HUES64 (cell line): ENCODE measurements around the gene SEZ6L.

Experiments used
- H3K27ac ChIP-seq: 2 replicates; pipeline ENCODE4 v1.7.0; 2013; ENCODE audit warnings: low read depth, low read length, inconsistent platforms
- H3K27me3 ChIP-seq: 2 replicates; pipeline ENCODE4 v1.6.1; 2013; ENCODE audit warnings: mild to moderate bottlenecking, low read length; ENCODE audit not compliant: insufficient read depth
- H3K36me3 ChIP-seq: 2 replicates; pipeline ENCODE4 v1.6.1; 2013; ENCODE audit warnings: mild to moderate bottlenecking, low read length; ENCODE audit not compliant: insufficient read depth
- H3K4me1 ChIP-seq: 2 replicates; pipeline ENCODE4 v1.6.1; 2013; ENCODE audit warnings: mild to moderate bottlenecking, low read length, moderate library complexity; ENCODE audit not compliant: insufficient read depth
- H3K4me3 ChIP-seq: 2 replicates; pipeline ENCODE4 v1.5.1; 2013; ENCODE audit warnings: mild to moderate bottlenecking, low read length, moderate library complexity
- H3K9ac ChIP-seq: 2 replicates; pipeline ENCODE4 v1.6.1; 2013; ENCODE audit warnings: mild to moderate bottlenecking, low read depth, low read length
- H3K9me3 ChIP-seq: 2 replicates; pipeline ENCODE4 v1.6.1; 2013; ENCODE audit warnings: low read depth, low read length; ENCODE audit not compliant: insufficient read depth
- whole genome bisulfite sequencing: fragments of 150-250, 120-280 bp; methylation state at CpG from one replicate; pipeline ENCODE4 v1.1.7; 2013; ENCODE audit warnings: missing lambda C conversion rate; 5-methylcytosine and 5-hydroxymethylcytosine counted together

SEZ6L gene

DNA sequence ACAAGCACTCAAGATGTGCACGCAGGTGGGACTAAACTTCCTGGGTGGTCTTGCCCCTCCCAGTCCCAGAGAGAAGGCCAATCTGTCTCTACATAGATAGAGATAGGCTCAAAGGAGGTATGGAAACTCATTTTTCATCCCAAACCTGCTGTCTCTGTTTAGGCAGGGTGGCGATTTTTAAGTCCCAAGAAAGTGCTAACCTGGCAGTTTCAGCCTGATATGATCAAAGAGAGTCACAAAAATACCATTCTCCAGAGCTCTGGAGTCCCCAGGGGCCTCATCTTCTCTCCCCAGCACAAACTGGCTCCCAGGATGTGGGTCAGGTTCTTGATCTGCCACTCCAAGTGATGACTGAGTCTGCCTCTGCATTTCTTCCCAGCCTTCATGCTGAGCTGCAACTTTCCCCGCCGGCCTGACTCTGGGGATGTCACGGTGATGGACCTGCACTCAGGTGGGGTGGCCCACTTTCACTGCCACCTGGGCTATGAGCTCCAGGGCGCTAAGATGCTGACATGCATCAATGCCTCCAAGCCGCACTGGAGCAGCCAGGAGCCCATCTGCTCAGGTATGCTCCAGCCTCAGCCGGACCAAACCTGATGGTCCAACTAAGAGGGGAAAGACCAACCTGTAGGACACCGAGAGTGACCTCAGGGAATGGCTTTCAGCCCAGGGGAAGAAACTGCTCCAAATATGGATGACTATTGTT lies 129.5 kb downstream of the SEZ6L start:
- no peaks in the 10 kb centered on the region for H3K9me3 ChIP-seq
- H3K36me3 ChIP-seq: no peaks in the 10 kb centered on the region
- no peak overlapping the region for H3K27ac ChIP-seq
- no peak overlapping the region for H3K4me3 ChIP-seq
- WGBS: 91% methylated on average over 9 of the region's 9 CpGs
- no peak overlapping the region for H3K9ac ChIP-seq
- H3K27me3 ChIP-seq: no peaks in the 10 kb centered on the region
- peaks cover 20% of the 10 kb centered on the region for H3K4me1 ChIP-seq

DNA sequence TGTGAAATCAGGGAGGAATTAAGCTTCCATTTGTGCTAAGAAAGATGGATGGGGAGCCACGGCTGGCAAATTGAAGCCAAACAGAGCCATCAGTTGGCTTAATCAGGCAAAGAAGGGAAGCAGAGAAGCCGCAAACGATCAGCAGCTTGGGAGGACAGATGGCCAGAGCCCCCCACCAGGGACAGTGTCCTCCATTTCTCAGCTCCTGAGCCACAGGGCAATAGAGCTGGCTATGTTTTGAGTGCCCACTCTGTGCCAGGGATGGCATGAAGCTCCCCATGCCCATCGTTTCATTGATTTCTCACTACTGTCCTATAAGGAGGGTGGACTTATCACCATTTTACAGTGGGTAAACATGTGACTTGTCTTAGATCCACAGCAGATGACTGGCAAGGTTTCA lies 133.5 kb downstream of the SEZ6L start:
- 0 out of 2 replicates have a peak, but pooled peaks cover 3% of the 10 kb centered on the region for H3K4me1 ChIP-seq
- no peaks in the 10 kb centered on the region for H3K27me3 ChIP-seq
- 88% methylated on average over 4 of the region's 4 CpGs for WGBS
- H3K4me3 ChIP-seq: no peak overlapping the region
- no peak overlapping the region for H3K9ac ChIP-seq
- no peaks in the 10 kb centered on the region for H3K9me3 ChIP-seq
- no peak overlapping the region for H3K27ac ChIP-seq
- H3K36me3 ChIP-seq: no peaks in the 10 kb centered on the region

DNA sequence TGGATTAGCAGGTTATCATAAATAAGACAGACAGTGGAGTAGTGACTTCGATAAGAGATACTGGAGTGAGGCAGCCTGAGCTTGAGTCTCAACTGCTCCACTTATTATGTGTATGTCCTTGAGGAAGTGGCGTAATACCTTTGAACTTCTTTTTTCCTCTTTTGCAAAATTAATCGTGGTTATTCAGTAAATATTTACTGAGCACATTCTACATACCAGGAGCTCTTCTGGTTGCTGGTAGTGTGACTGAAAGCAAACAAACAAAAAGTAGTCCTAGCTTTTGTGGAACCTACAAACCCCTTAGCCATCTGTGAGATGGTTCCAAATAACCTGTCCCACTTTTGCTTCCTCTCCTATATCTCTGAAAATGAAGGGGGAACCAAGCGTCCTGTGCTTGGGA lies 134.2 kb downstream of the SEZ6L start:
- H3K27me3 ChIP-seq: no peaks in the 10 kb centered on the region
- H3K4me3 ChIP-seq: no peak overlapping the region
- no peak overlapping the region for H3K9ac ChIP-seq
- H3K27ac ChIP-seq: no peak overlapping the region
- H3K36me3 ChIP-seq: no peaks in the 10 kb centered on the region
- no peaks in the 10 kb centered on the region for H3K9me3 ChIP-seq
- 89% methylated on average over 2 of the region's 4 CpGs for WGBS
- 0 out of 2 replicates have a peak, but pooled peaks cover 3% of the 10 kb centered on the region for H3K4me1 ChIP-seq

DNA sequence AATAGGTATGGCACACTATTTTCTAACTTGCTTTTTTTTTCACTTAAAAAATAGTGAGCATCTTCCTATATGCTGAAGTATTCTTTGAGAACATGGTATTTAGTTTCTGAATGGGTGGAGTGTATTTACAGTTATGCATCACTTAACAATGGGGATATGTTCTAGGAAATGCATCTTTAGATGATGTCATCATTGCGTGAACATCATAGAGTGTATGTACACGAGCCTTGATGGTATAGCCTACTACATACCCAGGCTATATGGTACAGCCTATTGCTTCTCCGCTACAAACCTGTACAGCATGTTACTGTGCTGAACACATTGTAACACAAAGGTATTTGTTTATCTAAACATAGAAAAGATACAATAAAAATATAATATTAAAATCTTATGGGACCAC lies 135.5 kb downstream of the SEZ6L start:
- Histone ChIP-seq H3K27ac (no peak overlapping the region), H3K4me3 (no peak overlapping the region), H3K4me1 (0 out of 2 replicates have a peak, but pooled peaks cover 3% of the 10 kb centered on the region), H3K9ac (no peak overlapping the region), H3K27me3 (no peaks in the 10 kb centered on the region), H3K36me3 (no peaks in the 10 kb centered on the region), H3K9me3 (no peaks in the 10 kb centered on the region)
- 67% methylated on average over 2 of the region's 3 CpGs for WGBS

DNA sequence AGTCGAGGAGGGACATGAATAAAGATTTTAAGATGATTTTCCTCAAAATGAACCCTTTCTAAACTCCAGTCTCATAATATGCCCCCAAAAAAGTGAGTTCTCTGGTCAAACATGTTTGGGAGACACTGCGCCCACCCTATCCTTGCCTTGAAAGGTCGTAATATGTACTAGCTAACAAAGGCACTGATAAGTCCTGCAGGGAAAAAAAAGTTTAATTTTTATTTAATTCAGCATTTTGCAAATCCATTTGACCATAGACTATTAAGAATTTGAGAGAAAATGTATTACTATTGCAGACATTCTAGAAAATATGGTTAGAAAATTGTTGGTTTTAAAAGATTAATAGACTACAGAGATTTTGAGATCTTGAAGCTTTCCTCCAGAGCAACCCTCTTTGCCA lies 139.2 kb downstream of the SEZ6L start:
- WGBS: 69% methylated on average over 2 of the region's 3 CpGs
- Histone ChIP-seq H3K4me3 (no peak overlapping the region), H3K4me1 (0 out of 2 replicates have a peak, but pooled peaks cover 3% of the 10 kb centered on the region), H3K9ac (no peak overlapping the region), H3K27me3 (no peaks in the 10 kb centered on the region), H3K36me3 (no peaks in the 10 kb centered on the region), H3K27ac (no peak overlapping the region), H3K9me3 (no peaks in the 10 kb centered on the region)

DNA sequence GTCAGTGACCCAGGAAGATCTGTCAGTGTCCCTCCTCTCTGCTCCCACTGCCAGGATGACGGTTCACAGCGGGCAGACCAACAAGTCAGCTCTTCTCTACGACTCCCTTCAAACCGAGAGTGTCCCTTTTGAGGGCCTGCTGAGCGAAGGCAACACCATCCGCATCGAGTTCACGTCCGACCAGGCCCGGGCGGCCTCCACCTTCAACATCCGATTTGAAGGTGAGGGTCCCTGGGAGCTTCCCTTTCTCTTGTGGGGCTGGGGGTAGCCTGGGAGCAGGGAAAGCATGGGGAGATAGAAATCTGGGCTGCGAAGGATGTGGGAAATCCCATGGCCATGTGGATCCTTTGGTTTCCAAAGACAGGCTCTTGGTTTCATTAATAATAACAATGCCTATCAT lies 141.4 kb downstream of the SEZ6L start:
- no peaks in the 10 kb centered on the region for H3K9me3 ChIP-seq
- H3K4me1 ChIP-seq: no peaks in the 10 kb centered on the region
- H3K27me3 ChIP-seq: no peaks in the 10 kb centered on the region
- H3K27ac ChIP-seq: no peak overlapping the region
- no peaks in the 10 kb centered on the region for H3K36me3 ChIP-seq
- WGBS: 94% methylated on average over 13 of the region's 13 CpGs
- no peak overlapping the region for H3K9ac ChIP-seq
- H3K4me3 ChIP-seq: no peak overlapping the region

DNA sequence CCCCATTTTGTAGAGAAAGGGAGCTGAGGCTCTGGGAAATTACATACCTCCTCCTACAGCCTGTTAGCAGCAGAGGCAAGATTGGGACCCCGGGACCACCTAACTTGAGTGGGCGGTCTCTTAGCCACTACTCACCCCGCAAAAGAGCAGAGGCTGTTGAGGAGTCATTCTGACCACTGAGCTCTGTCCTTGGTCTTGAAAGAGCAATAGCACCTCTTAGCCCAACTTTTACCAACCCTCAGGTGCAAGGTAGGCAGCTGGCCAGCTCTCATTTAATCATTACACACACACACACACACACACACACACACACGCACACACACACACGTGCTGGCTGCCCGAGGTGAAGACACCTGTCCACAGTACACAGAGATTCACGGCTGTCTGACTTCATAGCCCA lies 144.0 kb downstream of the SEZ6L start:
- Histone ChIP-seq H3K4me1 (no peaks in the 10 kb centered on the region), H3K4me3 (no peak overlapping the region), H3K27me3 (no peaks in the 10 kb centered on the region), H3K27ac (no peak overlapping the region), H3K36me3 (no peaks in the 10 kb centered on the region), H3K9me3 (no peaks in the 10 kb centered on the region), H3K9ac (no peak overlapping the region)
- WGBS: 87% methylated on average over 7 of the region's 7 CpGs

DNA sequence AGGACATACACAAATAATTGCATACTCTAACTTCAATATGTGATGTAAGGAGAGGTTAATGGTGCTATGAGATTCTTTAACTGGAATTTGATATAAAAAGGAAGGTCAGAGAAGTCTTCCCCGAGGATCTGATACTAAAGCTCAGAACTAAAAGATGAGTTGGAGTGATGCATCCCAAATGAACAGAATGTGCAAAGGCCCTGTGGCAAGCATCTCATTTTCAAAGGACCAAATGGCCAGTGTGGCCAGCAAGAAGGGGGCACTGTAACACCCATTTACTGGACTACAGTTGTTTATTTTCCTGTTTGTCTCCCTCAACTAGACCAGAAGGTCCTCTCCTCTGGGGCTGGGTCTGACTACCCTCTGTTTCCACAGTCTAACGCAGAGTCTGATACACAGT lies 144.9 kb downstream of the SEZ6L start:
- Histone ChIP-seq H3K9me3 (no peaks in the 10 kb centered on the region), H3K4me1 (no peaks in the 10 kb centered on the region), H3K27ac (no peak overlapping the region), H3K36me3 (no peaks in the 10 kb centered on the region), H3K4me3 (no peak overlapping the region), H3K9ac (no peak overlapping the region), H3K27me3 (no peaks in the 10 kb centered on the region)
- 92% methylated on average over 2 of the region's 2 CpGs for WGBS

DNA sequence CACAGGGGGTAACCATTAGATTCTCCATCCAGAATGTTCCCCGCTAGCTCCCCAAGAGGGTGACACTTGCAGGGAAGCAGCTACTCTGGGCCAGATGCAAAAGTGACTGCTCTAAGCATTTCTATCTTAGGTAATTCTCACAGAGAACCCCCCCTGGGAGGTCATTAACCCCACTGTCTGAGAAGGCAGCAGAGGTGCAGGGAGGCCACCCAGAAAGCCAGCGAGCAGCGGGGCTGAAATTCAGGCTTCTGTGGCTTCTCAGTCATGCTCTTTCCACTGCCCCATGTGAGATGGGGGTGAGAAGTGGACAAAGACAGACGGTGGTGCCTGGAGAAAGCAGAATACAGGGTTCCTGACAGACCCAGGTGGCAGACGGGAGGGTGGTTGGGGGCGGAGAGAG lies 145.4 kb downstream of the SEZ6L start:
- H3K27ac ChIP-seq: no peak overlapping the region
- 77% methylated on average over 6 of the region's 6 CpGs for WGBS
- H3K9ac ChIP-seq: no peak overlapping the region
- H3K27me3 ChIP-seq: no peaks in the 10 kb centered on the region
- H3K4me3 ChIP-seq: no peak overlapping the region
- H3K9me3 ChIP-seq: no peaks in the 10 kb centered on the region
- no peaks in the 10 kb centered on the region for H3K4me1 ChIP-seq
- no peaks in the 10 kb centered on the region for H3K36me3 ChIP-seq

DNA sequence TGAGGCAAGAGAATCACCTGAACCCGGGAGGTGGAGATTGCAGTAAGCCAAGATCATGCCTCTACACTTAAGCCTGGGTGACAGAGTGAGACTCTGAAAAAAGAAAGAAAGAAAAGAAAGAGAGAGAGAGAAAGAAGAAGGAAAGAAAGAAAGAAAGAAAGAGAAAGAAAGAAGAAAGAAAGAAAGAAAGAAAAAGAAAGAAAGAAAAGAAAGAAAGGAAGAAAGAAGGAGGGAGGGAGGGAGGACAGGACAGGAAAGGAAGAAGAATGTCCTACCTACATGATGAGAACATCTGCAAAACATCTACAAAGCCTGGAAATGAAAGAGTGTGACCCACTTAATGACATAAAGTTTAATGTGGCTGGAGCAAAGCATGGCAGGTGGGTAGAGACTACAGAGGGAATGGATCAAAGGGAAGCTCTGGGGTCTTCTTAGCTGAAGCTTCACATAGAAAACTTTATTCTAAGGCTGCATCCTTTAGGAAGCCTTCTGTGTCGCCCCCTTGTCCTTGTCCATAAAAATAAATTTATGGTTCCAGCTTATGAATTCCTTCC lies 147.5 kb downstream of the SEZ6L start:
- Histone ChIP-seq H3K27ac (no peak overlapping the region), H3K4me3 (no peak overlapping the region), H3K9me3 (no peaks in the 10 kb centered on the region), H3K4me1 (peaks cover 5% of the 10 kb centered on the region; the same call in 1 of the 2 replicates), H3K27me3 (no peaks in the 10 kb centered on the region), H3K9ac (no peak overlapping the region), H3K36me3 (no peaks in the 10 kb centered on the region)
- WGBS: 88% methylated on average over 2 of the region's 2 CpGs

DNA sequence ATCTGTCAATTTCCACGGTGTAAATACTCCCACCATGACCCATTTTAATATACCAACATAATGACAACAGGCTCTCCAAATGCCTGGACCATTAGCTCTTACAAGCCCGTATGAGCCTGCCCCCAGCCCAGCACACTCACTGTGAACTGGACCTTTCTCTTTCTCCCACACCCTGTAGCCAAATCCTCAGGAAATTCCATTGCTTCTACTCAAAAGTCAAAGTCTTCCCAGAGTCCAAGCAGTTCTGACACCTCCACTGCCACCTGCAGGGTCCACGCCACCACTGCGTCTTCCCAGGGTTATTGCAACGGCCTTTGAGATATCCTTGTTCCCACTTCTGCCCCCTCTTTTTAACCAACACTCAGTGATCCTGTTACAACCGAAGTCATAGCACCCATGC lies 149.7 kb downstream of the SEZ6L start:
- no peaks in the 10 kb centered on the region for H3K36me3 ChIP-seq
- no peak overlapping the region for H3K4me3 ChIP-seq
- H3K4me1 ChIP-seq: peaks cover 9% of the 10 kb centered on the region; the same call in 1 of the 2 replicates
- no peaks in the 10 kb centered on the region for H3K9me3 ChIP-seq
- whole genome bisulfite sequencing: 58% methylated on average over 6 of the region's 6 CpGs
- H3K9ac ChIP-seq: no peak overlapping the region
- no peak overlapping the region for H3K27ac ChIP-seq
- no peaks in the 10 kb centered on the region for H3K27me3 ChIP-seq
